ENCODE results near the gene CAPN9. TPM values are rescaled to one million over a fixed set of nuclear protein-coding genes. Genes with fewer than 3 reads are reported as not detected.

CAPN9 gene
- total RNA-seq, 4 donors from 2014 or later: not detected

DNA sequence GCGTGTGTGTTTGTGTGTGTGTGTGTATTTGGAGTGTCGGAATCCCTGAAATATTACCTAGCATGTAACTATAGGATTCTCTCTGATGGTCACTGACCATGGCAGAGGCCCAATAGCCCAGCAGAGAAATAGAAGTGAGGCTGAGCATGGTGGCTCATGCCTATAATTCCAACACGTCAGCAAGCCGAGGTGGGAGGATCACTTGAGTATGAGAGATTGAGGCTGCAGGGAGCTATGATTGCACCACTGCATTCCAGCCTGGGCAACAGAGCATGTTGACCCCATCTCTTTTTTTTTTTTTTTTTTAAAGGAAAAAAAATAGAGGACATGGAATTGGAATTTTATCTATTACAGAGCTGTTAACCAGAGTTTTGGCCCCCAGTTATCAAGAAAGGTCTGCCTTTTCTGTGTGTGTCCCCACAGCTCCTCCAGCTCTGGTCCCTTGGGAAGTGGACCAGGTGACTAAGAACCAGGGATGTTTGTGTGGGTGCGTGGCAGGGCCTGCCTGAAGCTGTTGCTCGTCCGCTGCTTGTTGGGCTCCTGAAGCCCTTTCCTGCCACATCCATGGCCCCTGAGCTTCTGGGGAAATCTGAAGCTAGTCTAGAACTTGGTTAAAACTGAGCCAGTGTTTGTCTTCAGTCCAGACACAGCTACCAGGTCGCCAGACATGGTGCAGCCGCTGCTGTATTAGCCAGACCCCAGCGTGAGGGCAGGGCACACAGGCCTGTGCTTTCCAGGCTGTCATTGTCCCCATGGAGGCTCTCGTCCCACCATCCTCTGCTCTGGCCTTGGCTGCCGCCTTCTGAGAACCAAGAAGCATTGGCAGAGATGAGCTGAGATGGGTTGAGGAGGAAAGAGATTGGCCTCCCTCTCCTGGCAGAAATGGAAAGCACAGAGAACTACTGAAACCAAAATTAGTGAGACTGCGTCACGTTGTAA is 25.5 kb downstream of the CAPN9 start:
- Histone ChIP-seq H3K27ac (no peak overlapping the region), H3K9me3 (no peaks in the 10 kb centered on the region), H3K4me3 (replicated peaks in 1 of 3) (no peak overlapping the region), H3K4me1 (peaks cover 4% of the 10 kb centered on the region in 2 donors), H3K36me3 (no peaks in the 10 kb centered on the region), H3K27me3 (no peaks in the 10 kb centered on the region)
- TF ChIP-seq, protein P1, sequence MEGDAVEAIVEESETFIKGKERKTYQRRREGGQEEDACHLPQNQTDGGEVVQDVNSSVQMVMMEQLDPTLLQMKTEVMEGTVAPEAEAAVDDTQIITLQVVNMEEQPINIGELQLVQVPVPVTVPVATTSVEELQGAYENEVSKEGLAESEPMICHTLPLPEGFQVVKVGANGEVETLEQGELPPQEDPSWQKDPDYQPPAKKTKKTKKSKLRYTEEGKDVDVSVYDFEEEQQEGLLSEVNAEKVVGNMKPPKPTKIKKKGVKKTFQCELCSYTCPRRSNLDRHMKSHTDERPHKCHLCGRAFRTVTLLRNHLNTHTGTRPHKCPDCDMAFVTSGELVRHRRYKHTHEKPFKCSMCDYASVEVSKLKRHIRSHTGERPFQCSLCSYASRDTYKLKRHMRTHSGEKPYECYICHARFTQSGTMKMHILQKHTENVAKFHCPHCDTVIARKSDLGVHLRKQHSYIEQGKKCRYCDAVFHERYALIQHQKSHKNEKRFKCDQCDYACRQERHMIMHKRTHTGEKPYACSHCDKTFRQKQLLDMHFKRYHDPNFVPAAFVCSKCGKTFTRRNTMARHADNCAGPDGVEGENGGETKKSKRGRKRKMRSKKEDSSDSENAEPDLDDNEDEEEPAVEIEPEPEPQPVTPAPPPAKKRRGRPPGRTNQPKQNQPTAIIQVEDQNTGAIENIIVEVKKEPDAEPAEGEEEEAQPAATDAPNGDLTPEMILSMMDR (IDR thresholded peaks at IDR 0.05): peak in 5 of 6 experiments; percentile 34 to 80 (median 59)
- TF ChIP-seq POLR2A (IDR thresholded peaks at IDR 0.05): no peak
- WGBS, 2 donors: 50 to 53% methylated on average over 13 to 14 of the region's 14 CpGs
- DNase-seq: peak; percentile 45 to 59
- intact Hi-C loops (cut with DNase I): loop anchor here (5.0 kb wide), 1 partner anchor 130 kb away; the partner anchor contains the start of gene COG2

DNA sequence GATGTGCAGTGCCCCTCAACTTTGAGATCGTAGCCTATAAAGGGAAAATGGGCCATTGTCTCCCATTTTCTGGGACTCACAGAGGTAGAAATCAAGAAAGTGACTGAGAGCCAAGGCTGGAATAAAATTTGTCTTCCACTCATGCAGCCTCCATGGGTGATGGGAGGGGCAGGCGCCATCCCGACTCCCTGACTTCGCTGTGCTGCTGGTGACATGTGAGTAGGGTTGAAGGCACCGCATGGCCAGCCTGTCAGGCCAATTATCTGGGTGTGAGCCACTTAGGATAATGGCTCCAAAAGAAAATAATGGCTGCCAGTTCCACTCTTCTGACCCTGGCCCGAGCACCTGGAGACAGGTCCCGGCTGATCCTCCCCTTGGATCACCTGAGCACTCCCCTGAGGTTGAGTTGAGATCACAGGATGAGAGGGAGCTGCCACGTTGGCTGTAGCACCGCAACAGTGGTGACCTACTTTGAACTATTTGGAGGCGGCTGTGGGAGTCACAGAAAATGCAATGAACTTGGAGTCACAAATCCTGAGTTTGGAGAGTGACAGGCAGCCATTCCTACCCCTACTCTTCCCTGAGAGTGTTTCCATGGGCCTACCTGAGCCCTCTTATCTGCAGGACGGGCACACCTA is 26.3 kb downstream of the CAPN9 start:
- no peaks in the 10 kb centered on the region for H3K9me3 ChIP-seq
- no peak for DNase-seq
- H3K27ac ChIP-seq: no peak overlapping the region
- no peak overlapping the region for H3K4me3 ChIP-seq (replicated peaks in 1 of 3)
- H3K4me1 ChIP-seq: peaks cover 4% of the 10 kb centered on the region in 2 donors
- intact Hi-C loops (cut with DNase I): loop anchor here (5.0 kb wide), 1 partner anchor 131 kb away; the partner anchor contains the start of gene COG2
- H3K36me3 ChIP-seq: no peaks in the 10 kb centered on the region
- no peak for TF ChIP-seq POLR2A (IDR thresholded peaks at IDR 0.05)
- TF ChIP-seq, protein P1 (IDR thresholded peaks at IDR 0.05): no peak
- 61 to 70% methylated on average over 11 of the region's 11 CpGs for WGBS, 2 donors
- H3K27me3 ChIP-seq: no peaks in the 10 kb centered on the region

DNA sequence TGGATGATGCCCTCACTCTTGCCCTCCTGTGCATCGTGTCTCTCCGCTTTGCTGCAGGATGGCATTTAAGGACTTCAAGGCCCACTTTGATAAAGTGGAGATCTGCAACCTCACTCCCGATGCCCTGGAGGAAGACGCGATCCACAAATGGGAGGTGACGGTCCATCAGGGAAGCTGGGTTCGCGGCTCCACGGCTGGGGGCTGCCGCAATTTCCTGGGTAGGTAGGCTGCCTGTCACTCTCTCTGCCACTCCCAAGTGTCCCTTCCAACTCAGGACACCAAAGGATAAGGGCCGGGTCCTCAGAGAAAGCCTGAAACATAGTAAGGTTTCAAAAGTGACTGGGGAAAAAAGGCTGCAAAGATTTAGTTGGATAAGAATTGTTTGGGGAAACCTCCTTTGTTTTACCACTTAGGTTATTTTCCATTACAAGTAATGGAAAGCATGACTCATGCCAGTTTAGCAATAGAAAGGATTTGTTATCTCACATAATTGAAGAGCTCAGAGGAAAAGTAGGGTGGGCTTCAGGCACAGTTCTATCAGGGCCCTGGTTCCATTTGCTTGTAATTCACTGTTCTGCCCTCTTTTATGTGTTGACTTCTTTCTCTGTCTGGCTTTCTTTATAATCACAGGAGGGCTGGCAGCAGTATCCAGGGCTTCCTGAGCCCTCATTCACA is 31.9 kb downstream of the CAPN9 start:
- Histone ChIP-seq H3K27me3 (no peaks in the 10 kb centered on the region), H3K9me3 (no peaks in the 10 kb centered on the region), H3K27ac (no peak overlapping the region), H3K4me1 (no peaks in the 10 kb centered on the region), H3K4me3 (replicated peaks in 1 of 3) (no peak overlapping the region), H3K36me3 (no peaks in the 10 kb centered on the region)
- intact Hi-C loops (cut with DNase I): no loop called here
- DNase-seq: no peak
- no peak for TF ChIP-seq POLR2A (IDR thresholded peaks at IDR 0.05)
- TF ChIP-seq, protein P1 (IDR thresholded peaks at IDR 0.05): no peak
- WGBS, 2 donors: 88 to 93% methylated on average over 11 of the region's 11 CpGs

DNA sequence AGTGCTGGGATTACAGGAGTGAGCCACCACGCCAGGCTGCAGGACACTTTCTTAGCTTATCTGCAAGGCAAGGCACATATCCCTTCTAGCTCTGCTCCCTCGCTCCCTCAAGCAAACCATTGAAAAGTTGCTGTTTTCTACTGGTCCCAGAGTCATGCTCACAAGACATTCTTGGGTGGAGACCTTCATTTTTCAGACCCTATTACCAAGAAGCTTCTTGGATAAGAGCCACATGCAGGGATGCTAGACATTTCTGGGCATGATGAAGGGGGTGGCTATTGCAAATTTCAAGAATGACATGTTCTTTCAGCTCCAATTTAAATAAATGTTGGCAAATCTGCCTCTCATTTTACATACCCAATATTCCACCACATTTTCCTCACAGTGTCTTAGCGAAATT is 33.9 kb downstream of the CAPN9 start:
- DNase-seq: no peak
- Histone ChIP-seq H3K9me3 (no peaks in the 10 kb centered on the region), H3K4me3 (replicated peaks in 1 of 3) (no peak overlapping the region), H3K27ac (no peak overlapping the region), H3K27me3 (no peaks in the 10 kb centered on the region), H3K4me1 (no peaks in the 10 kb centered on the region), H3K36me3 (no peaks in the 10 kb centered on the region)
- no peak for TF ChIP-seq POLR2A (IDR thresholded peaks at IDR 0.05)
- TF ChIP-seq, protein P1 (IDR thresholded peaks at IDR 0.05): no peak
- intact Hi-C loops (cut with DNase I): no loop called here
- WGBS, 2 donors: 88 to 89% methylated on average over 3 of the region's 3 CpGs

All from thyroid gland (tissue), 4 donors.